Inflammatory macrophage (primary cell): ENCODE results near the gene OR8H1.

Experiments
- DNase-seq, 2 donors: peaks; one replicate each; pipeline ENCODE4 v3.0.0-alpha.2; 2020 to 2022
- total RNA-seq, 18 experiments: gene quantifications; one replicate each; lab custom pipeline; 2026; ENCODE audit warnings: mixed read lengths in 6 of 18, inconsistent platforms in 2 of 18; lab: John Stamatoyannopoulos, UW

Gene OR8H1, protein sequence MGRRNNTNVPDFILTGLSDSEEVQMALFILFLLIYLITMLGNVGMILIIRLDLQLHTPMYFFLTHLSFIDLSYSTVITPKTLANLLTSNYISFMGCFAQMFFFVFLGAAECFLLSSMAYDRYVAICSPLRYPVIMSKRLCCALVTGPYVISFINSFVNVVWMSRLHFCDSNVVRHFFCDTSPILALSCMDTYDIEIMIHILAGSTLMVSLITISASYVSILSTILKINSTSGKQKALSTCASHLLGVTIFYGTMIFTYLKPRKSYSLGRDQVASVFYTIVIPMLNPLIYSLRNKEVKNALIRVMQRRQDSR
- 0 to 0.06 (median 0) reads per million in 18 experiments for total RNA-seq

- no peak for DNase-seq
These were observed at the start of gene OR8H1 for GRCh38 chr11:56292154-56292553. TSS of gene OR8H1 (minus strand) at chr11:56292254. CDS start at chr11:56291062, 1,192 bp downstream.

DNA sequence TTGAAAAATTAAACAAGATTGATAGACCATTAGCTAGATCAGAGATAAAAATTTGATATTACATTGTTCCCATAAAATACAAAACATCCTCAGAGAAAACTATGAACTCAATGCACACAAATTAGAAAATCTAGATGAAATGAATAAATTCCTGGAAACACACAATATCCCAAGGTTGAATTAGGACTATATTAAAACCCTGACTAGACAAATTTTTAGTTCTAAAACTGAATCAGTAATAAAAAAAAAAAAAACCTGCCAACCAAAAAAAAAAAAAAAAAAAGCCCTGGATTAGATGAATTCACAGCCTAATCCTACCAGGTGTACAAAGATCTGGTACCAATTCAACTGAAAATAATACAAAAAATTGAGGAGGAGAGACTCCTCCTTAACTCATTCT, 48.2 kb upstream of the OR8H1 start:
- no peak for DNase-seq

GRCh38 chr11:56333156-56333555, 41.1 kb upstream of the OR8H1 start:
- no peak for DNase-seq

DNA sequence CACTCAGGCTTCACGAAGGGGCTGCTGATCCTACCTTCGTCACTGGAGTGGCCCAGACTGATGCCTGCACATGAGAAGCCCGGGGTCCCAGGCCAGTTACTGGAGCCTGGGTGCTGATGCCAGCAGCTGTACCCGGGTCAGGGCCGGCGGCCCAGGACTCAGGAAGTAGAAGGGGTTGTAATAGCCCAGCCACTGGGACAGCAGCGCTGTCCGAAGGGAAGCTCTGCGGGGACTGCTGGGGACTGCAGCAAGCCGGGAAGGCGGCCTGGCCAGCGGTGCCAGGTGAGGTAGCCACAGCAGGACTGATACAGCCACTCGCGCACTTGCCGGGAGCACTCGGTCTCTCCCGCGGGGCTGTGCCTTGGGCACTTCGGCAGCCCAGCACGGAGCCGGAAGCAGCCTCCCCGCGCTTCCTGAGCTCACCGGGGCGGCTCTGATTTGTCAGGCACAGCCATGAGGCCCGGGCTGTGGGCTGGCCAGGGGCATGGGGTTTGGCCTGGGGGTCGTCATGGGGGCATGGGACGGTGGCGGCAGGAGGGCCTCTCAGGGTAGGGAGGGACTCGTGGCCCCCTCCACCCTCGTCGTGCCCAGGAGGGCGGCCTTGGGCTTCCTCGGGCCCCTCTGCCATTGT, 39.9 kb upstream of the OR8H1 start:
- DNase-seq, result no peak

DNA sequence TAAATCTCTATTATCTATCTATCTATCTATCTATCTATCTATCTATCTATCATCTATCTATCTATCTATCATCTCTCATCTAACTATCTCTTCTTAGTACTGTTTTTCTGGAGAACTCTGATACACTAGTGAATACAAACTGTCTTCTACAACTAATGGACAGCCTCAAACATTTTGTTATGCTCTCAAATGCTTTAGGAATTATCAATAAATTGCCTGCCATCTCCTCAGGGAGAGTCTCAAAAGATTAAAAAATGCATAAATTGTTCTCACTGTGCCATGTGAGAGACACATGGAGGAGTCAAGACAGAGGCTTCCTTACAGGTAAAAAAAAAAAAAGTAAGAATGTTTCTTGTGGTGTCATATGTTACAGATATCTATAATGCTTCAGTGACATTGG, 22.8 kb upstream of the OR8H1 start, which contains the start of gene OR8K3:
Gene OR8K3, plus strand, starts transcription at position 301 of the 400 bp plus-strand sequence. CDS start 3,163 bp downstream, outside the sequence.
- DNase-seq, result no peak

DNA sequence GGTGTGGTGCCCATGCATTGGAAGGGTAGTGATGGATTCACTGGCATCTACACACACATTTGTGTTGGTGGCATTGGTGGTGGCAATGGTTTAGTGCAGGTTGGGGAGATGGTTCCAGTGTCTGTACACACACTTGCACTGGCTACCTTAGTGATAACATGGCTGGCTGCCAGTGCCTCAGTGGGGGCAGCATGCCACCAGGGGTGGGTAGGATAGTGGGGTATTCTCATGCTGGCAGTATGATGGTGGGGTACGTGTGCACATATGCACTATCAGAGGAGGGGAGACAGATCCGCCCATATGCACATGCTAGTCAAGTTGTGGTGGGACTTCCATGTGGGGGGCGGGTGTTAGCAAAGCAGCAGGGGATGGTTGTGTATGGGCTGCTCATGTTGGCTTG, 15.8 kb upstream of the OR8H1 start:
- DNase-seq, result no peak

- no peak for DNase-seq
These were observed 4.8 kb upstream of the OR8H1 start for GRCh38 chr11:56296898-56297297.

DNA sequence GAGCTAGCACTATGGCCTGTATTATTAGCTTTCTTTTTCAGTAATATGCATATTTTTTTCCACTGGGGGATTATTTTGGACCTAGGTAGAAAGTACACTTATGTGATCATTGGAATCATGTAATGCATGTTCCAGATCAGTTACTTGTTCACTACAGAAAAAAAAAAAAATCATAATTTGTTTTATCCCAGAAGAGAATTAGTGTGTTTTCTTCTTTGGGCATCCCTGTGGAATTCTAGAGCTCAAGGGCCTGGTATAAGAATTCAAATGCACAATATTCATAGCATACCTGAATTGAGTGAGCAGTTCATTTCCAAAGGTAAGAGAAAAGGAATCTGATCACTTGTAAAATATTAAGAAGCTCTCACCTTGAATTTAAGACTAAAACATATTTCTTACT, 18.2 kb downstream of the OR8H1 start, which contains the start of gene OR5T1:
Gene OR5T1, plus strand, starts transcription at position 301 of the 400 bp plus-strand sequence. CDS start 1,485 bp downstream, outside the sequence.
- DNase-seq, result no peak

DNA sequence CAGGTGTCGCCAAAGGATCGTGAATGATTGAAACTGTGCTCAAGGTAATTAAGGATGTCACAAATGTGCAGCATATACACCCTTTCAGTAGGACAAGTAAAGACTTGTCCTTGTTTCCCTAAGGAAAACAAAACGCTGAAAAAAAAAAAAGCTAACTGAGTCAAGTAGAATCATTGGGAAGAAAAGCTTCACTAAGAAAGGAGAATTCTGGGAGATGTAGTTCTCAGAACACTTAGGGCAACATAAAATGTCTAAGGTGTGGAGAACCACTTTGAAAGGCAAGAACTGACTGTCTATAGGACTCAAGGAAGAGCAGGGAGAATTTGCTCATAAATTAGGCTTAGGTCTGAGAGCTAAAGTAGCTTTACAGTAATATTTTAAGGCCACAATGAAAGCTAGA, 21.0 kb downstream of the OR8H1 start:
- DNase-seq, result no peak

GRCh38 chr11:56251954-56252353, 40.1 kb downstream of the OR8H1 start, which contains the start of gene OR5T3:
TSS of gene OR5T3 (plus strand) at chr11:56252254. CDS start at chr11:56252254, 0 bp downstream.
- no peak for DNase-seq
